ENCODE measurements around the gene KCNMA1. TPM values are rescaled to one million over a fixed set of nuclear protein-coding genes. Genes with fewer than 3 reads are reported as not detected.
A peak's percentile ranks its signal among the peaks of the same experiment; 100 is the strongest.

KCNMA1 gene
- total and polyA plus RNA-seq, 4 experiments from 2014 or later: 0.26 TPM; not detected in 3

DNA sequence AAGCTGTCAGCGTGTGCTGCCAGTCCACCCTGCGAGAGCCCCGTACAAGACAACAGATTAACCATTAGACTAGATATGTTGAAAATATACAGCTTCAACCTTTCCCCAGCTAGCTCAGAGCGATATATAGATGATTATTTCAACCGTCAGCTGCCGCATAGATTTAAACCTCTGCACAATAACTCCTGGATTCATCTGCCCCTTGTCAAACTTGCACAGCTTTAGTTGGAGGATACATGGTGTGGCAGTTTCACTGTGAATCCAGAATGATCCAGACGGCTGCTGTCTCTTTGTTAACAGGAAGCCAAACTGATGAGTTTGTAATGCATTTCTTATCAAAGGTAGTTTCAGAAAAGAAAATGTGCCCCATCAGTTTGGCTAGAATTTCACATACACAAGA is 659.7 kb downstream of the KCNMA1 start:
- Histone ChIP-seq H3K27me3 (ENCODE audit: insufficient read depth, low read length) (no peaks in the 10 kb centered on the region), H3K4me3 (ENCODE audit: low read length in 2 of 2) (no peak overlapping the region), H3K27ac (ENCODE audit: low read depth, low read length) (no peak overlapping the region), H3K4me1 (ENCODE audit: insufficient read depth, low read length) (no peaks in the 10 kb centered on the region), H3K36me3 (ENCODE audit: insufficient read depth, low read length) (no peaks in the 10 kb centered on the region), H3K9me3 (ENCODE audit: control insufficient read depth in 1 of 2, low read length in 2 of 2) (no peaks in the 10 kb centered on the region)
- CTCF ChIA-PET (ENCODE audit: partially characterized antibody): interaction anchor here (0.6 to 1.2 kb wide), 3 partner anchors 9 to 1790 kb away, joined by 3 read pairs; no protein-coding TSS in a partner anchor
- Mint-ChIP-seq H3K27ac (no peak overlapping the region), H3K36me3 (no peaks in the 10 kb centered on the region), H3K9me3 (no peaks in the 10 kb centered on the region), H3K27me3 (no peaks in the 10 kb centered on the region), H3K4me1 (no peaks in the 10 kb centered on the region), H3K4me3 (no peak overlapping the region)
- POLR2A ChIA-PET (ENCODE audit: partially characterized antibody): no interaction called here
- intact Hi-C loops (cut with micrococcal nuclease): no loop called here
- no peak for DNase-seq

DNA sequence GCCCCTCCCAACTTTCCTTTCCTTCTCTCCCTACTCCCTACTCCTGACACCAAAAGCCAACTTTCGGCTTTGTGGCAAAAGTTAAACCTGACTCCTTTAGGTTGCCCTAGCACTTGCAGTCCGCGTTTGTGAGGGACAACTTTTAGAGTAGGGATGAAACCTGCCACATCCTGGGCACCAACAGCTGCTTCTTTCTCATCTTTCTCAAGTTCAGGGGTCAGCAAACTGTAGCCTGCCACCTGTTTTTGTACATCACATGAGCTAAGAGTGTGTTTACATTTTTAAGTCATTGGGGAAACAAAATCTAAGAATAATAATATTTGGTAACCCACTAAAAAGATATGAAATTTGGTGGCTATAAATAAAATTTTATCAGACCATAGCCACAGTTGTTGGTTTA is 660.6 kb downstream of the KCNMA1 start:
- Histone ChIP-seq H3K9me3 (ENCODE audit: control insufficient read depth in 1 of 2, low read length in 2 of 2) (no peaks in the 10 kb centered on the region), H3K36me3 (ENCODE audit: insufficient read depth, low read length) (no peaks in the 10 kb centered on the region), H3K4me3 (ENCODE audit: low read length in 2 of 2) (no peak overlapping the region), H3K27ac (ENCODE audit: low read depth, low read length) (no peak overlapping the region), H3K4me1 (ENCODE audit: insufficient read depth, low read length) (no peaks in the 10 kb centered on the region), H3K27me3 (ENCODE audit: insufficient read depth, low read length) (no peaks in the 10 kb centered on the region)
- Mint-ChIP-seq H3K27ac (no peak overlapping the region), H3K4me1 (no peaks in the 10 kb centered on the region), H3K9me3 (no peaks in the 10 kb centered on the region), H3K36me3 (no peaks in the 10 kb centered on the region), H3K4me3 (no peak overlapping the region), H3K27me3 (no peaks in the 10 kb centered on the region)
- intact Hi-C loops (cut with micrococcal nuclease): no loop called here
- DNase-seq: no peak
- ChIA-PET CTCF (ENCODE audit: partially characterized antibody) (interaction anchor here (0.6 kb wide), 1 partner anchor 1789 kb away, joined by 3 read pairs; no protein-coding TSS in a partner anchor), POLR2A (ENCODE audit: partially characterized antibody) (no interaction called here)

DNA sequence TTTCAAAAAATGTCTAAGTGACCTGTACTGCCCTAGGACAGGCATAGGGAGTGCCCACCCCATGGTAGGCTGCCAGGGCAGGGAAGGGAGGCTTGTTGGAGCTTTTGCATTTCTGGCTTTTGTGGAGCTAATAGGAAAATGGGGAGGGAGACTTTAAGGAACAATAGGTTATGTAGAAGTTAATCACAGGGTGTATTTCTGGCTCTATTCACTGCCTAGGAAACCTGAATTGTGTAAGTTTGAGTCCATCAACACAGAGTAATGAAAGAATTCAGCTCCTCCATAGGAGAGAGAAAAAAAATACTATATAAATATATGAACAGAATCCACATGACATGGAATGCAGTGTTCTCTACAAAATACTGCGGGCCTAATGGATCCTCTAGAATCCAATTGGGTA is 661.5 kb downstream of the KCNMA1 start:
- Histone ChIP-seq H3K4me1 (ENCODE audit: insufficient read depth, low read length) (no peaks in the 10 kb centered on the region), H3K27ac (ENCODE audit: low read depth, low read length) (no peak overlapping the region), H3K27me3 (ENCODE audit: insufficient read depth, low read length) (no peaks in the 10 kb centered on the region), H3K9me3 (ENCODE audit: control insufficient read depth in 1 of 2, low read length in 2 of 2) (no peaks in the 10 kb centered on the region), H3K36me3 (ENCODE audit: insufficient read depth, low read length) (no peaks in the 10 kb centered on the region), H3K4me3 (ENCODE audit: low read length in 2 of 2) (no peak overlapping the region)
- Mint-ChIP-seq H3K36me3 (no peaks in the 10 kb centered on the region), H3K4me3 (no peak overlapping the region), H3K4me1 (no peaks in the 10 kb centered on the region), H3K27me3 (peaks cover 0 to under 1% of the 10 kb centered on the region in 2 donors), H3K9me3 (peaks cover 0 to 2% (median 0%) of the 10 kb centered on the region in 8 donors), H3K27ac (no peak overlapping the region)
- intact Hi-C loops (cut with micrococcal nuclease): no loop called here
- ChIA-PET CTCF (ENCODE audit: partially characterized antibody) (no interaction called here), POLR2A (ENCODE audit: partially characterized antibody) (no interaction called here)
- DNase-seq: no peak

DNA sequence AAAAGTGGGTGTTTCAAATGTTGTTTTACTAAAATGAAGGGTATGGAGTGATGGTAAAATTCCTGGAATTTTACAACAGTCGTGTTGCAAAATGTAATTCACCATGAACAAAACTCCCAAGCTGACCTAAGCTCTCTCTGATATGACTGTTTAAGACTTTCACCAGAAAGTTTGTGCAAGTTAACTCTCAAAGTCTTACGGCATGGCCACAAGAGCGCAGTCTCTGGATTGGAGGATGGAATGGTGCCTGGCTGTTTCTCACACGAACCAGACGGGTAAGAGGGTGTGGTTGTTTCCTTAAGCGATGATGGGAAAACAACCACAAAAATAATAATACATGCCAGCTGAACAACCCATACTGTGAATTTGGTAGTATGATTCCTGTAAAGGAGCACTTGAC is 662.5 kb downstream of the KCNMA1 start:
- DNase-seq: no peak
- CTCF ChIA-PET (ENCODE audit: partially characterized antibody): no interaction called here
- POLR2A ChIA-PET (ENCODE audit: partially characterized antibody): no interaction called here
- H3K4me3 Mint-ChIP-seq: no peak overlapping the region
- peak overlapping the region in 1 of 7 donors; percentile 25 for H3K27ac Mint-ChIP-seq
- H3K9me3 Mint-ChIP-seq: peaks cover 0 to 2% (median 0%) of the 10 kb centered on the region in 8 donors
- no peak overlapping the region for H3K4me3 ChIP-seq (ENCODE audit: low read length in 2 of 2)
- intact Hi-C loops (cut with micrococcal nuclease): no loop called here
- no peaks in the 10 kb centered on the region for H3K36me3 ChIP-seq (ENCODE audit: insufficient read depth, low read length)
- H3K27me3 Mint-ChIP-seq: peaks cover 0 to 2% of the 10 kb centered on the region in 2 donors
- no peaks in the 10 kb centered on the region for H3K4me1 ChIP-seq (ENCODE audit: insufficient read depth, low read length)
- no peak overlapping the region for H3K27ac ChIP-seq (ENCODE audit: low read depth, low read length)
- H3K36me3 Mint-ChIP-seq: no peaks in the 10 kb centered on the region
- no peaks in the 10 kb centered on the region for H3K9me3 ChIP-seq (ENCODE audit: control insufficient read depth in 1 of 2, low read length in 2 of 2)
- no peaks in the 10 kb centered on the region for H3K27me3 ChIP-seq (ENCODE audit: insufficient read depth, low read length)
- no peaks in the 10 kb centered on the region for H3K4me1 Mint-ChIP-seq

DNA sequence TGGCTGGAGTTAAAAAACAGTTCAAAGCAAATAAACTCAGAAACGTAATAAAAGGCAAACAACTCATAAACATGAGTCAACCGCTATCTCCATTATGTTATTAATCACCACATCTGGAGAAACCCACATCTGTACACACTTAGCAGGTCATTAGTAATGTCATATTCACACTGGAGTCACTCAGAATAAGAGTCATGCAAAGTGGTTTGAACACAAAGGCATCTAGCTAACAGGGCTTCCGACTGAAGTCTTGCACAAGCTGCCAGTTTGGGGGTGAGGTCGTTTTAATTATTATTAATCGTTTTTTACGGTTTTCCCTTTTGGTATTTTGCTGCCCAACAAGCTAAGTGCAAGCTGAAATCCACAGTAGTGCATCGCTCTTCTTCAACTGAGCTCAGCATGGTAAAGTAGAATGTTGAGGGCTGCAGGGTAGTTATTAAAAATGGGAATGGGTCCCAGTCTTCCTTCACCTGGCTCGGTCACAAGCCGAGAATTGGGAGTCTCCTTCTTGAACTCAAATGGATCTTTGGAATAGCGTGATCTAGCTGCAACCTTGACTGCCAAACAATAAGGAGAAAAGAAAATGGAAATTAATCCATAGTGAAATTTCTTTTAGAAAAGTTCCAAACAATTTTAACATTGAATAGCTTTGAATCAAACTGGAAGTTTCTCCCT is 663.5 kb downstream of the KCNMA1 start:
- no peaks in the 10 kb centered on the region for H3K9me3 ChIP-seq (ENCODE audit: control insufficient read depth in 1 of 2, low read length in 2 of 2)
- H3K27ac ChIP-seq (ENCODE audit: low read depth, low read length): no peak overlapping the region
- peaks cover 0 to 2% (median 0%) of the 10 kb centered on the region in 8 donors for H3K9me3 Mint-ChIP-seq
- intact Hi-C loops (cut with micrococcal nuclease): no loop called here
- ChIA-PET POLR2A (ENCODE audit: partially characterized antibody) (no interaction called here), CTCF (ENCODE audit: partially characterized antibody) (no interaction called here)
- no peaks in the 10 kb centered on the region for H3K36me3 Mint-ChIP-seq
- no peak overlapping the region for H3K4me3 ChIP-seq (ENCODE audit: low read length in 2 of 2)
- H3K4me3 Mint-ChIP-seq: no peak overlapping the region
- no peak for DNase-seq
- no peak overlapping the region for H3K27ac Mint-ChIP-seq
- H3K27me3 ChIP-seq (ENCODE audit: insufficient read depth, low read length): no peaks in the 10 kb centered on the region
- H3K27me3 Mint-ChIP-seq: peaks cover 0 to 2% of the 10 kb centered on the region in 2 donors
- no peaks in the 10 kb centered on the region for H3K36me3 ChIP-seq (ENCODE audit: insufficient read depth, low read length)
- no peaks in the 10 kb centered on the region for H3K4me1 ChIP-seq (ENCODE audit: insufficient read depth, low read length)
- no peaks in the 10 kb centered on the region for H3K4me1 Mint-ChIP-seq

DNA sequence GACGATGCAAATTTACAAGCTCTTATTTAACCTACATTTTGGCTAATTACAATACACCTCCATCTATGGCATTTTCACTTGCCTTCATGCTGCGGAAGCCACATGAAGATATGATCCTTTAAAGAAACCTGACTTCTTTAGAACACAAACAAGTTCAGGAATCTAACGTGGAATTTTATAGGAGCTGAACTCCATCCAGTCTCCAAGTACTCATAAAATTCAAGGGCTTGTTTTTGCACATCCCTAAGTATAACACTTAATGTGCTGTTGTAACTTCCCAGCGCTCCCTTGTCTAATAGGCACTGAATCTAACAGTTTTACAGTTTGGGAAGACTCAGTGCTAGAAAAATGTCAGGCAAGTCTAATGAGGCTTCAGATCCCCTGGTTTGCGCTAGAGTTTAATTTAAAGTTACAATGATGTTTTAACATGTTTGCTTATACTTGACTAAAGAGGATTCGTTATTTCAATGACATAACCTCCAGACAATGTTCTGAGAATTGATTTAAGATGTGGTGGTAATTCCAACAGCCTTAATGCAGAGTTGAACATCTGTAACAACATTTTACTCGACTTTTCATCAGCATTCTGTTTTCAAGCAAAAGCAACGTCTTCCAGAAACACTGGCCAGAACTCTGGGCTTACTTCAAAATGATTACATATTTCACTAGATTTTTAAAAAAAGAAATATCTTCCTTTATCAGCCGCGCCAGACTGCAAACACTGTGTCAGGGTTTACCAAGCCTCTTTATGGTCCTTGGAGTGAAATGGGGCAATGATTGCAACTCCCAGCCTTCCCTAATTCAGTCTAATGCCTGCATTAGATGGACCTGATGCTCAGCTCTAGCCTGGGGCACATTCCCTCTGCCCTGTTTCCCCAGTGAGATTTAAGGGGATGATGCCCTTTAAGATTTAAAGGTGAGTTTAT is 664.3 kb downstream of the KCNMA1 start:
- no peak overlapping the region for H3K4me3 Mint-ChIP-seq
- H3K27ac ChIP-seq (ENCODE audit: low read depth, low read length): no peak overlapping the region
- H3K36me3 ChIP-seq (ENCODE audit: insufficient read depth, low read length): no peaks in the 10 kb centered on the region
- no peaks in the 10 kb centered on the region for H3K36me3 Mint-ChIP-seq
- POLR2A ChIA-PET (ENCODE audit: partially characterized antibody): no interaction called here
- no peak overlapping the region for H3K4me3 ChIP-seq (ENCODE audit: low read length in 2 of 2)
- H3K27me3 ChIP-seq (ENCODE audit: insufficient read depth, low read length): no peaks in the 10 kb centered on the region
- H3K4me1 Mint-ChIP-seq: no peaks in the 10 kb centered on the region
- no peak for DNase-seq
- CTCF ChIA-PET (ENCODE audit: partially characterized antibody): no interaction called here
- no peaks in the 10 kb centered on the region for H3K9me3 ChIP-seq (ENCODE audit: control insufficient read depth in 1 of 2, low read length in 2 of 2)
- peaks cover 0 to 2% (median 0%) of the 10 kb centered on the region in 8 donors for H3K9me3 Mint-ChIP-seq
- peaks cover 1 to 8% of the 10 kb centered on the region in 2 donors for H3K27me3 Mint-ChIP-seq
- intact Hi-C loops (cut with micrococcal nuclease): no loop called here
- no peaks in the 10 kb centered on the region for H3K4me1 ChIP-seq (ENCODE audit: insufficient read depth, low read length)
- H3K27ac Mint-ChIP-seq: no peak overlapping the region

DNA sequence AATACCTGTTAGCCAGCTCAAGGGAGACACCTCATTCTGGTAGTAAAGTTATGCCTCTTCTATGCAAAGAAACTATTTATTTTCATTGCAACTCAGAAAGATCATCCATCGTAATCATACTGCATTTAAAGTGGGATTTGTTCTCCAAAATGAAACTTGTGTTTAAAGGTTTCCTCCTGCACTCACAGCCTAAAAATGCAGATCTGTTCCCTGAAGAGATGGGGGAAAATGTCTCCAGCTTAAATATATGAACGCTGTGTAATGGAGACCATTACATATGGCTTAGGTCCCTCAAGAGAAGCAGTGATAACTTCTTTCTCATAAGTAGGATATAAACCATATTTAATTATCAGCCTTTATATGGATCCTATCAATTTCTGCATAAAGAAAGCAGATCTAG is 665.1 kb downstream of the KCNMA1 start:
- intact Hi-C loops (cut with micrococcal nuclease): no loop called here
- no peak for DNase-seq
- H3K27ac ChIP-seq (ENCODE audit: low read depth, low read length): no peak overlapping the region
- no peaks in the 10 kb centered on the region for H3K9me3 ChIP-seq (ENCODE audit: control insufficient read depth in 1 of 2, low read length in 2 of 2)
- H3K27me3 ChIP-seq (ENCODE audit: insufficient read depth, low read length): no peaks in the 10 kb centered on the region
- H3K27me3 Mint-ChIP-seq: peaks cover 1 to 8% of the 10 kb centered on the region in 2 donors
- CTCF ChIA-PET (ENCODE audit: partially characterized antibody): no interaction called here
- H3K4me1 Mint-ChIP-seq: no peaks in the 10 kb centered on the region
- H3K9me3 Mint-ChIP-seq: peaks cover 0 to 5% (median 0%) of the 10 kb centered on the region in 8 donors
- H3K36me3 ChIP-seq (ENCODE audit: insufficient read depth, low read length): no peaks in the 10 kb centered on the region
- no peak overlapping the region for H3K4me3 Mint-ChIP-seq
- H3K4me1 ChIP-seq (ENCODE audit: insufficient read depth, low read length): no peaks in the 10 kb centered on the region
- H3K4me3 ChIP-seq (ENCODE audit: low read length in 2 of 2): no peak overlapping the region
- no peaks in the 10 kb centered on the region for H3K36me3 Mint-ChIP-seq
- POLR2A ChIA-PET (ENCODE audit: partially characterized antibody): no interaction called here
- no peak overlapping the region for H3K27ac Mint-ChIP-seq

All from CD4-positive, alpha-beta memory T cell (primary cell).